CD4-positive, alpha-beta T cell treated with Interleukin-6 at 100 ng/mL for 8 hours (primary cell): ENCODE data around the gene PLSCR5.

Experiments used
- DNase-seq: peaks from one replicate; pipeline ENCODE4 v3.0.0-alpha.2; 2020; ENCODE audit warnings: mixed read lengths, low spot score

The PLSCR5 gene

GRCh38 chr3:146585156-146585555 is 20.0 kb downstream of the PLSCR5 start:
- no peak for DNase-seq

GRCh38 chr3:146581951-146582467 is 23.1 kb downstream of the PLSCR5 start:
- DNase-seq: no peak

- no peak for DNase-seq
These were observed 24.0 kb downstream of the PLSCR5 start for GRCh38 chr3:146581080-146581601.

- DNase-seq: peak; percentile 7
These were observed 27.5 kb downstream of the PLSCR5 start for GRCh38 chr3:146577662-146578061.

GRCh38 chr3:146575636-146576035 is 29.5 kb downstream of the PLSCR5 start:
- DNase-seq: no peak

- DNase-seq: no peak
These were observed 31.0 kb downstream of the PLSCR5 start for GRCh38 chr3:146574173-146574572.

- DNase-seq: no peak
These were observed 35.8 kb downstream of the PLSCR5 start for GRCh38 chr3:146569314-146569713.

- no peak for DNase-seq
These were observed 39.0 kb downstream of the PLSCR5 start for GRCh38 chr3:146566138-146566537.

- no peak for DNase-seq
These were observed 43.3 kb downstream of the PLSCR5 start for GRCh38 chr3:146561879-146562278.

- DNase-seq: no peak
These were observed 43.7 kb downstream of the PLSCR5 start for GRCh38 chr3:146561463-146561862.

GRCh38 chr3:146560678-146561077 is 44.5 kb downstream of the PLSCR5 start:
- no peak for DNase-seq

- DNase-seq: no peak
These were observed 45.8 kb downstream of the PLSCR5 start for GRCh38 chr3:146559388-146559787.

- DNase-seq: no peak
These were observed 46.4 kb downstream of the PLSCR5 start for GRCh38 chr3:146558781-146559180.

- DNase-seq: no peak
These were observed 47.4 kb downstream of the PLSCR5 start for GRCh38 chr3:146557745-146558144.

- no peak for DNase-seq
These were observed 49.8 kb downstream of the PLSCR5 start for GRCh38 chr3:146555311-146555710.

GRCh38 chr3:146554151-146554760 is 50.9 kb downstream of the PLSCR5 start:
- DNase-seq: no peak

- no peak for DNase-seq
These were observed 54.2 kb downstream of the PLSCR5 start for GRCh38 chr3:146550743-146551510.

- no peak for DNase-seq
These were observed 55.0 kb downstream of the PLSCR5 start for GRCh38 chr3:146550070-146550615.

GRCh38 chr3:146547235-146547835 is 57.8 kb downstream of the PLSCR5 start:
- DNase-seq: no peak

- DNase-seq: no peak
These were observed 58.7 kb downstream of the PLSCR5 start for GRCh38 chr3:146546366-146546965.

- no peak for DNase-seq
These were observed 60.1 kb downstream of the PLSCR5 start for GRCh38 chr3:146544929-146545528.
